CD4-positive, alpha-beta memory T cell (primary cell): ENCODE measurements around the gene INPP4B. TPM values are rescaled to one million over a fixed set of nuclear protein-coding genes. Genes with fewer than 3 reads are reported as not detected.

ENCODE experiments used
- CTCF ChIA-PET: fragments of 350-600 bp; sonication (Branson Sonifier 250); formaldehyde crosslinking; loops from one replicate; lab custom pipeline; 2021; ENCODE audit warnings: inconsistent platforms; ENCODE audit not compliant: partially characterized antibody; lab: Charles Lee
- POLR2A ChIA-PET: fragments of 350-600 bp; sonication (Branson Sonifier 250); formaldehyde crosslinking; loops from one replicate; lab custom pipeline; 2021; ENCODE audit not compliant: partially characterized antibody; lab: Charles Lee
- DNase-seq, 5 donors: peaks; one replicate each; pipeline versions ENCODE4 v3.0.0 to v3.0.0-alpha.2; 2020 to 2022; ENCODE audit warnings: mixed read lengths in 1 of 5
- H3K27ac ChIP-seq: one replicate; pipeline ENCODE4 v1.7.0; 2013; ENCODE audit warnings: low read depth, low read length
- H3K27me3 ChIP-seq: 2 replicates; pipeline ENCODE4 v1.7.0; 2013; ENCODE audit warnings: mild to moderate bottlenecking, low read length, moderate library complexity; ENCODE audit not compliant: insufficient read depth
- H3K36me3 ChIP-seq: 2 replicates; pipeline ENCODE4 v1.7.0; 2013; ENCODE audit warnings: mild to moderate bottlenecking, low read length, moderate library complexity; ENCODE audit not compliant: insufficient read depth
- H3K4me1 ChIP-seq: 2 replicates; pipeline ENCODE4 v1.7.0; 2013; ENCODE audit warnings: mild to moderate bottlenecking, low read length, moderate library complexity; ENCODE audit not compliant: insufficient read depth
- H3K4me3 ChIP-seq, 2 donors: one replicate each; pipeline ENCODE4 v1.7.0; 2013; ENCODE audit warnings: low read length in 2 of 2, mild to moderate bottlenecking in 1 of 2
- H3K9me3 ChIP-seq, 2 donors: one replicate each; pipeline ENCODE4 v1.7.0; 2013; ENCODE audit warnings: low read length in 2 of 2, control low read depth in 1 of 2; ENCODE audit not compliant: control insufficient read depth in 1 of 2
- H3K27ac Mint-ChIP-seq, 7 donors: one replicate each; pipeline ENCODE4 v1.8.0; 2020 to 2021; ENCODE audit warnings: mixed read lengths in 7 of 7, mild to moderate bottlenecking in 6 of 7, inconsistent platforms in 3 of 7, moderate library complexity in 3 of 7
- H3K27me3 Mint-ChIP-seq, 2 donors: one replicate each; pipeline ENCODE4 v1.8.0; 2020 to 2021; ENCODE audit warnings: mixed read lengths in 2 of 2
- H3K36me3 Mint-ChIP-seq, 2 donors: one replicate each; pipeline ENCODE4 v1.8.0; 2020 to 2021; ENCODE audit warnings: mixed read lengths in 2 of 2, inconsistent platforms in 1 of 2, mild to moderate bottlenecking in 1 of 2
- H3K4me1 Mint-ChIP-seq, 4 donors: one replicate each; pipeline ENCODE4 v1.8.0; 2020 to 2021; ENCODE audit warnings: mixed read lengths in 4 of 4, mild to moderate bottlenecking in 1 of 4
- H3K4me3 Mint-ChIP-seq, 8 donors: one replicate each; pipeline ENCODE4 v1.8.0; 2020 to 2021; ENCODE audit warnings: mixed read lengths in 8 of 8, mild to moderate bottlenecking in 7 of 8, moderate library complexity in 6 of 8, inconsistent platforms in 3 of 8
- H3K9me3 Mint-ChIP-seq, 8 donors: one replicate each; pipeline ENCODE4 v1.8.0; 2020 to 2021; ENCODE audit warnings: mixed read lengths in 8 of 8, mild to moderate bottlenecking in 5 of 8, inconsistent platforms in 3 of 8, moderate library complexity in 1 of 8
- intact Hi-C: fragments of 100-400 bp; cut with micrococcal nuclease; formaldehyde crosslinking; loops from one replicate; pipeline ENCODE4 v1.15.1; 2023
- polyA plus RNA-seq, 2 donors: library from polyadenylated mRNA; unstranded; fragments of 300-500 nt; fragmentation: Illumina TruSeq; gene quantifications; one replicate each; pipeline ENCODE4 v1.2.3, GENCODE V29; 2021
- total RNA-seq, 2 experiments: library from RNA; stranded (reverse); gene quantifications; one replicate each; pipeline ENCODE4 v1.2.3, GENCODE V29; 2021

INPP4B gene
- total and polyA plus RNA-seq, 4 experiments from 2014 or later, result 76.7 to 112 (median 80.8) TPM

GRCh38 chr4:142287371-142287770 is 558.7 kb downstream of the INPP4B start:
- peaks cover 27 to 28% of the 10 kb centered on the region in 2 donors for H3K36me3 Mint-ChIP-seq
- POLR2A ChIA-PET, result interaction anchor here (0.5 kb wide), 1 partner anchor 271 kb away, joined by 3 read pairs; no protein-coding TSS in a partner anchor
- peaks cover 19 to 29% (median 25%) of the 10 kb centered on the region in 4 donors for H3K4me1 Mint-ChIP-seq
- H3K4me3 Mint-ChIP-seq, result no peak overlapping the region
- no peaks in the 10 kb centered on the region for H3K27me3 Mint-ChIP-seq
- Histone ChIP-seq H3K36me3 (no peaks in the 10 kb centered on the region), H3K27ac (no peak overlapping the region), H3K4me1 (peaks cover 52% of the 10 kb centered on the region), H3K4me3 (no peak overlapping the region), H3K9me3 (no peaks in the 10 kb centered on the region), H3K27me3 (no peaks in the 10 kb centered on the region)
- CTCF ChIA-PET, result interaction anchor here (0.6 to 1.4 kb wide), 5 partner anchors 9 to 560 kb away, joined by 3 to 6 read pairs (median 3); no protein-coding TSS in a partner anchor
- peaks cover 0 to 8% (median 0%) of the 10 kb centered on the region in 8 donors for H3K9me3 Mint-ChIP-seq
- peak overlapping the region in 2 of 7 donors; percentile 5 to 17 for H3K27ac Mint-ChIP-seq
- DNase-seq, result no peak
- intact Hi-C loops, result no loop called here

- H3K4me1 Mint-ChIP-seq, result peaks cover 19 to 24% (median 23%) of the 10 kb centered on the region in 4 donors
- no peaks in the 10 kb centered on the region for H3K27me3 Mint-ChIP-seq
- Histone ChIP-seq H3K27ac (no peak overlapping the region), H3K9me3 (no peaks in the 10 kb centered on the region), H3K4me1 (peaks cover 52% of the 10 kb centered on the region), H3K27me3 (no peaks in the 10 kb centered on the region), H3K36me3 (no peaks in the 10 kb centered on the region), H3K4me3 (no peak overlapping the region)
- intact Hi-C loops, result no loop called here
- H3K27ac Mint-ChIP-seq, result no peak overlapping the region
- H3K9me3 Mint-ChIP-seq, result peaks cover 0 to 4% (median 0%) of the 10 kb centered on the region in 8 donors
- no peak for DNase-seq
- no peak overlapping the region for H3K4me3 Mint-ChIP-seq
- peaks cover 10 to 16% of the 10 kb centered on the region in 2 donors for H3K36me3 Mint-ChIP-seq
- ChIA-PET CTCF (interaction anchor here (1.0 to 3.9 kb wide), 4 partner anchors 10 to 282 kb away, joined by 3 to 65 read pairs (median 30); no protein-coding TSS in a partner anchor), POLR2A (interaction anchor here (1.0 to 2.6 kb wide), 4 partner anchors 11 to 282 kb away, joined by 3 to 12 read pairs (median 4); no protein-coding TSS in a partner anchor)
Observed at GRCh38 chr4:142285222-142285583, 560.9 kb downstream of the INPP4B start.

GRCh38 chr4:142284402-142285221 is 561.5 kb downstream of the INPP4B start:
- H3K4me1 ChIP-seq, result peaks cover 56% of the 10 kb centered on the region
- Mint-ChIP-seq H3K4me1 (peaks cover 16 to 20% (median 19%) of the 10 kb centered on the region in 4 donors), H3K9me3 (peaks cover 0 to 3% (median 0%) of the 10 kb centered on the region in 8 donors), H3K27ac (no peak overlapping the region), H3K4me3 (no peak overlapping the region), H3K27me3 (no peaks in the 10 kb centered on the region), H3K36me3 (peaks cover 6 to 12% of the 10 kb centered on the region in 2 donors)
- no peaks in the 10 kb centered on the region for H3K36me3 ChIP-seq
- intact Hi-C loops, result loop anchor here (5.0 kb wide), 1 partner anchor 118 kb away; no protein-coding TSS in a partner anchor
- no peaks in the 10 kb centered on the region for H3K9me3 ChIP-seq
- ChIA-PET CTCF (interaction anchor here (1.0 to 3.9 kb wide), 8 partner anchors 10 to 561 kb away, joined by 3 to 65 read pairs (median 22); partner anchors contain the start of gene INPP4B), POLR2A (interaction anchor here (1.0 to 2.6 kb wide), 7 partner anchors 10 to 282 kb away, joined by 3 to 12 read pairs (median 3); no protein-coding TSS in a partner anchor)
- H3K27ac ChIP-seq, result peak overlapping the region; percentile 13
- H3K4me3 ChIP-seq, result no peak overlapping the region
- no peak for DNase-seq
- H3K27me3 ChIP-seq, result no peaks in the 10 kb centered on the region

GRCh38 chr4:142282870-142283431 is 563.1 kb downstream of the INPP4B start:
- Histone ChIP-seq H3K9me3 (no peaks in the 10 kb centered on the region), H3K27ac (no peak overlapping the region), H3K27me3 (no peaks in the 10 kb centered on the region), H3K4me1 (peaks cover 63% of the 10 kb centered on the region), H3K36me3 (no peaks in the 10 kb centered on the region), H3K4me3 (no peak overlapping the region)
- CTCF ChIA-PET, result interaction anchor here (0.6 to 3.9 kb wide), 57 partner anchors 8 to 565 kb away, joined by 3 to 65 read pairs (median 4); partner anchors contain the start of gene INPP4B
- Mint-ChIP-seq H3K27ac (no peak overlapping the region), H3K9me3 (no peaks in the 10 kb centered on the region), H3K4me3 (no peak overlapping the region), H3K4me1 (peaks cover 16 to 23% (median 20%) of the 10 kb centered on the region in 4 donors), H3K36me3 (peaks cover 5 to 11% of the 10 kb centered on the region in 2 donors), H3K27me3 (no peaks in the 10 kb centered on the region)
- POLR2A ChIA-PET, result interaction anchor here (0.7 to 2.6 kb wide), 9 partner anchors 15 to 284 kb away, joined by 3 to 12 read pairs (median 3); no protein-coding TSS in a partner anchor
- peak; percentile 16 to 47 (median 43) for DNase-seq
- intact Hi-C loops, result loop anchor here (1.0 to 5.0 kb wide), 7 partner anchors 16 to 557 kb away; no protein-coding TSS in a partner anchor

GRCh38 chr4:142281999-142282398 is 564.1 kb downstream of the INPP4B start:
- H3K4me3 Mint-ChIP-seq, result no peak overlapping the region
- no peaks in the 10 kb centered on the region for H3K9me3 ChIP-seq
- H3K27me3 Mint-ChIP-seq, result no peaks in the 10 kb centered on the region
- H3K36me3 Mint-ChIP-seq, result peaks cover 13% of the 10 kb centered on the region in 2 donors
- intact Hi-C loops, result loop anchor here (1.0 to 5.0 kb wide), 4 partner anchors 15 to 155 kb away; no protein-coding TSS in a partner anchor
- H3K36me3 ChIP-seq, result no peaks in the 10 kb centered on the region
- ChIA-PET CTCF (interaction anchor here (1.0 to 3.9 kb wide), 22 partner anchors 9 to 561 kb away, joined by 3 to 65 read pairs (median 6); no protein-coding TSS in a partner anchor), POLR2A (interaction anchor here (0.7 to 1.2 kb wide), 2 partner anchors 71 to 105 kb away, joined by 3 read pairs; no protein-coding TSS in a partner anchor)
- H3K27ac ChIP-seq, result no peak overlapping the region
- no peak overlapping the region for H3K4me3 ChIP-seq
- DNase-seq, result no peak
- peaks cover 62% of the 10 kb centered on the region for H3K4me1 ChIP-seq
- no peaks in the 10 kb centered on the region for H3K27me3 ChIP-seq
- peaks cover 22 to 28% (median 24%) of the 10 kb centered on the region in 4 donors for H3K4me1 Mint-ChIP-seq
- peak overlapping the region in 2 of 7 donors; percentile 3 to 65 for H3K27ac Mint-ChIP-seq
- no peaks in the 10 kb centered on the region for H3K9me3 Mint-ChIP-seq

DNA sequence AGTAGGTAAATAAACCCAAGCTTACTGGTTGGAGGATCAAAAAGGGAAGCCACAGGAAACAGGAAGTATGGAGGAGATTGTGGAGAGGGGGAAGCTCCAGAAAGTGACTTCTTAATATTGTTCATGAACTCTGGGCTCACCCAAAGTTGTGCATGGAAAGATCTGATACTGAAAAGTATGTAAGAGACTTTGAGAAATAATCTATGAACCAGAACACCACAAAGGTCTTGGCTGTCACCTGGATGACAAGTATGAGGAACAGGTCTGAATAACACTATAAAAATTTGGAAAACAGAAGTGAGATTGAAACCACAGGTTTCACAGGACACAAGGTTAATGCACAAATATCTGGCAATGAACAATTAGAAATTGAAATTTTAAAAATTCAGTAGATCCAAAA is 567.4 kb downstream of the INPP4B start:
- intact Hi-C loops, result no loop called here
- H3K36me3 ChIP-seq, result no peaks in the 10 kb centered on the region
- no peak overlapping the region for H3K27ac ChIP-seq
- Mint-ChIP-seq H3K4me1 (peaks cover 40 to 50% (median 46%) of the 10 kb centered on the region in 4 donors), H3K36me3 (peaks cover 19% of the 10 kb centered on the region in 2 donors), H3K27me3 (no peaks in the 10 kb centered on the region), H3K27ac (peak overlapping the region in 3 of 7 donors; percentile 8 to 63 (median 16)), H3K9me3 (peaks cover 0 to 1% (median 0%) of the 10 kb centered on the region in 8 donors), H3K4me3 (no peak overlapping the region)
- no peak for DNase-seq
- POLR2A ChIA-PET, result interaction anchor here (1.2 to 1.4 kb wide), 2 partner anchors 11 to 287 kb away, joined by 3 to 4 read pairs; no protein-coding TSS in a partner anchor
- no peak overlapping the region for H3K4me3 ChIP-seq
- CTCF ChIA-PET, result no interaction called here
- peaks cover 57% of the 10 kb centered on the region for H3K4me1 ChIP-seq
- H3K9me3 ChIP-seq, result no peaks in the 10 kb centered on the region
- H3K27me3 ChIP-seq, result no peaks in the 10 kb centered on the region
